ENCODE measurements around the gene TXN. TPM values are rescaled to one million over a fixed set of nuclear protein-coding genes. Genes with fewer than 3 reads are reported as not detected.

The TXN gene
- total RNA-seq, 5 donors from 2014 or later (not counting 1 experiment from before 2014, with no cell fraction given) = 38.3 to 63.4 (median 47.9) TPM

GRCh38 chr9:110278080-110278707, 21.9 kb upstream of the TXN start:
- Mint-ChIP-seq H3K4me1 (no peaks in the 10 kb centered on the region), H3K4me3 (no peak overlapping the region), H3K27me3 (peaks cover 6 to 12% of the 10 kb centered on the region in 2 donors), H3K36me3 (no peaks in the 10 kb centered on the region), H3K27ac (no peak overlapping the region), H3K9me3 (no peaks in the 10 kb centered on the region)
- Histone ChIP-seq H3K27ac (ENCODE audit: low read length) (no peak overlapping the region), H3K9me3 (no peaks in the 10 kb centered on the region), H3K36me3 (ENCODE audit: control insufficient read depth in 2 of 2, extremely low read depth in 1 of 2, insufficient read depth in 1 of 2, low read length in 1 of 2) (no peaks in the 10 kb centered on the region), H3K27me3 (replicated peaks in 1 of 2; ENCODE audit: control insufficient read depth in 2 of 2, extremely low read depth in 1 of 2, insufficient read depth in 2 of 2, low read length in 1 of 2) (peaks cover 0 to 9% of the 10 kb centered on the region in 2 experiments), H3K4me3 (ENCODE audit: control insufficient read depth in 1 of 2, extremely low read depth in 1 of 2, low read length in 1 of 2) (no peak overlapping the region), H3K4me1 (ENCODE audit: control insufficient read depth in 1 of 2, extremely low read depth in 1 of 2, insufficient read depth in 2 of 2, low read length in 2 of 2) (no peaks in the 10 kb centered on the region)
- ChIA-PET POLR2A (no interaction called here), CTCF (no interaction called here)
- no peak for DNase-seq
- no peak for ATAC-seq (replicated peaks in 1 of 4)
- no CpG with 5 or more reads among the region's 3 CpGs for WGBS (ENCODE audit: insufficient coverage)

- Mint-ChIP-seq H3K4me1 (no peaks in the 10 kb centered on the region), H3K36me3 (no peaks in the 10 kb centered on the region), H3K27me3 (peaks cover 4 to 8% of the 10 kb centered on the region in 2 donors), H3K9me3 (no peaks in the 10 kb centered on the region), H3K4me3 (no peak overlapping the region), H3K27ac (no peak overlapping the region)
- peaks cover 0 to 5% of the 10 kb centered on the region in 2 experiments for H3K27me3 ChIP-seq (replicated peaks in 1 of 2; ENCODE audit: control insufficient read depth in 2 of 2, extremely low read depth in 1 of 2, insufficient read depth in 2 of 2, low read length in 1 of 2)
- DNase-seq (no peak), ATAC-seq (replicated peaks in 1 of 4) (no peak)
- H3K4me3 ChIP-seq (ENCODE audit: control insufficient read depth in 1 of 2, extremely low read depth in 1 of 2, low read length in 1 of 2) = no peak overlapping the region
- no peaks in the 10 kb centered on the region for H3K9me3 ChIP-seq
- no peaks in the 10 kb centered on the region for H3K4me1 ChIP-seq (ENCODE audit: control insufficient read depth in 1 of 2, extremely low read depth in 1 of 2, insufficient read depth in 2 of 2, low read length in 2 of 2)
- ChIA-PET POLR2A (no interaction called here), CTCF (no interaction called here)
- WGBS (ENCODE audit: insufficient coverage) = no CpG with 5 or more reads among the region's 3 CpGs
- no peak overlapping the region for H3K27ac ChIP-seq (ENCODE audit: low read length)
- no peaks in the 10 kb centered on the region for H3K36me3 ChIP-seq (ENCODE audit: control insufficient read depth in 2 of 2, extremely low read depth in 1 of 2, insufficient read depth in 1 of 2, low read length in 1 of 2)
Measured at GRCh38 chr9:110276781-110277180, 20.5 kb upstream of the TXN start.

DNA sequence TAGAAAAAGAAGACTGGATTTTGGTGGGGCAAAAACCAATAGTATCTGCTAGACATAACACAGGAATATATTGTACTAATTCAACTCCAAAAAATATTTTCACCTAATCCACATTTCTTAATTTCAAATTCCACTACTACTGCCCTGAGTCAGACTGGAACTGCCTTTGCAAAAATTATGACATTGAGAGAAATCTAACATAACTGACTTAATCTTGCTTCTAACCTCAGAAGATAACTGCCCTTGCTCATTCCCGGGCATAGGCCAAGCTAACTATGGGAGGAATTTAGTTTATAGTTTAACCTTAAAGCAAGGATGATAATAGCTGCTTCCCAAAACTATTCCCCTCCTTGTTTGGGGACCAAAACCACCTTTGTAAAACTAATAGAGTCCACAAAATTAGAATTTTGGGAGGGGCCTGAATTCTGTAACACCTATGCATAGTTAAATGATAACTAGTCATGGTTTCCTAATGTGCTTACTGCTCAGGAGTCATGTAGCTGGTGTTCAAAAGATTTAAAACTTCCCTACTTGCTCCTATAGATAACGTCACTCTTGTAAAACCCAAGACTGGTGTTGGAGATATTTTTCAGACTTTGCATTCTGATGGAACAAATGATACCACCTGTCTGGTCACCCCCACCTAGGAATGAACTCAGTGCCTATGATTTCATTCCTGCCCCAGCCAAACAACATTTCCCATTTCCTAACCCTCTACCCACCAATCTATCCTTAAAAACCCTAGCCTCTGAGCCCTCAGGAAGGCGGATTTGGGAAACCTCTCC, 14.1 kb upstream of the TXN start:
- Mint-ChIP-seq H3K9me3 (no peaks in the 10 kb centered on the region), H3K4me3 (no peak overlapping the region), H3K4me1 (no peaks in the 10 kb centered on the region), H3K36me3 (no peaks in the 10 kb centered on the region), H3K27ac (no peak overlapping the region), H3K27me3 (peaks cover 0 to 5% of the 10 kb centered on the region in 2 donors)
- H3K27me3 ChIP-seq (replicated peaks in 1 of 2; ENCODE audit: control insufficient read depth in 2 of 2, extremely low read depth in 1 of 2, insufficient read depth in 2 of 2, low read length in 1 of 2) = no peaks in the 10 kb centered on the region
- H3K27ac ChIP-seq (ENCODE audit: low read length) = no peak overlapping the region
- H3K36me3 ChIP-seq (ENCODE audit: control insufficient read depth in 2 of 2, extremely low read depth in 1 of 2, insufficient read depth in 1 of 2, low read length in 1 of 2) = no peaks in the 10 kb centered on the region
- no peaks in the 10 kb centered on the region for H3K9me3 ChIP-seq
- no peaks in the 10 kb centered on the region for H3K4me1 ChIP-seq (ENCODE audit: control insufficient read depth in 1 of 2, extremely low read depth in 1 of 2, insufficient read depth in 2 of 2, low read length in 2 of 2)
- WGBS (ENCODE audit: insufficient coverage) = no CpG with 5 or more reads among the region's 3 CpGs
- ATAC-seq (replicated peaks in 1 of 4) = no peak
- no peak for DNase-seq
- POLR2A ChIA-PET = no interaction called here
- no peak overlapping the region for H3K4me3 ChIP-seq (ENCODE audit: control insufficient read depth in 1 of 2, extremely low read depth in 1 of 2, low read length in 1 of 2)
- CTCF ChIA-PET = interaction anchor here (0.6 kb wide), 2 partner anchors 86 to 261 kb away, joined by 5 read pairs; no protein-coding TSS in a partner anchor

DNA sequence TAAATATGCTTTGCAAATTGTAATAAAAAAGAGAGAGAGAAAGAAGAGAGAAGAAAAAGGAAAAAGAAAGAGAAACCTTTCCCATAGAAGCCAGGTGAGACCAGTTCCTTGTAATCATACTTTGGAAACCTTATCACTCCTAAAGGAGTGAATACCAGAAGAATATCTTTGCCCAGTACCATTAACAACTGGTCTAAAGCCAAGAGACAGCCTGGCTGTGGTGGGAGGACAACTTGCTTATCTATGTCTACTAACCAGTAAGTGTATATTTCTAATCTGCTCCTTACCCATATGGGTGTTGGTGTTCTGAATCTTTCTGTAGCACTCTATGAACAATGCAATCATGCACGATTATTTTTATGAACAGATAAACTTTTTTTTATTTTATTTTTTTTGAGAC, 10.5 kb upstream of the TXN start:
- Mint-ChIP-seq H3K4me1 (no peaks in the 10 kb centered on the region), H3K9me3 (no peaks in the 10 kb centered on the region), H3K4me3 (no peak overlapping the region), H3K27ac (no peak overlapping the region), H3K36me3 (no peaks in the 10 kb centered on the region), H3K27me3 (no peaks in the 10 kb centered on the region)
- no peak for DNase-seq
- no peaks in the 10 kb centered on the region for H3K4me1 ChIP-seq (ENCODE audit: control insufficient read depth in 1 of 2, extremely low read depth in 1 of 2, insufficient read depth in 2 of 2, low read length in 2 of 2)
- H3K36me3 ChIP-seq (ENCODE audit: control insufficient read depth in 2 of 2, extremely low read depth in 1 of 2, insufficient read depth in 1 of 2, low read length in 1 of 2) = no peaks in the 10 kb centered on the region
- WGBS (ENCODE audit: insufficient coverage) = no CpG with 5 or more reads among the region's 1 CpG
- ATAC-seq (replicated peaks in 1 of 4) = no peak
- POLR2A ChIA-PET = no interaction called here
- no peak overlapping the region for H3K4me3 ChIP-seq (ENCODE audit: control insufficient read depth in 1 of 2, extremely low read depth in 1 of 2, low read length in 1 of 2)
- CTCF ChIA-PET = no interaction called here
- no peaks in the 10 kb centered on the region for H3K9me3 ChIP-seq
- H3K27ac ChIP-seq (ENCODE audit: low read length) = no peak overlapping the region
- peaks cover 0 to 2% of the 10 kb centered on the region in 2 experiments for H3K27me3 ChIP-seq (replicated peaks in 1 of 2; ENCODE audit: control insufficient read depth in 2 of 2, extremely low read depth in 1 of 2, insufficient read depth in 2 of 2, low read length in 1 of 2)

DNA sequence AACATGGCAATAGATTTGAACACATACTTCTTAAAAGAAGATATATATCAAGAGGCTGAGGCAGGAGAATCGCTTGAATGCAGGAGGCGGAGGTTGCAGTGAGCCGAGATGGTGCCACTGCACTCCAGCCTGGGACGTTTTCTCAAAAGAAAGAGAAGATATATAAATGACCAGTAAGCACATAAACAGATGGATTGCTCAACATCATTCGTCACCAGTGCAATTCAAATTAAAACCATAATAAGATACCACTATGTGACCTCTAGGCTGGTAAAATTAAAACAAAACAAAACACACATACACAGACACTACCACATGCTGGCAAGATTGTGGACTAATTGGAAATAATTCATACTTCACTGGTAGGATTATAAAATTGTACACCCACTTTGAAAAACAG, 5.3 kb upstream of the TXN start:
- ATAC-seq (replicated peaks in 1 of 4) (no peak), DNase-seq (no peak)
- Histone ChIP-seq H3K27me3 (replicated peaks in 1 of 2; ENCODE audit: control insufficient read depth in 2 of 2, extremely low read depth in 1 of 2, insufficient read depth in 2 of 2, low read length in 1 of 2) (peaks cover 0 to 2% of the 10 kb centered on the region in 2 experiments), H3K36me3 (ENCODE audit: control insufficient read depth in 2 of 2, extremely low read depth in 1 of 2, insufficient read depth in 1 of 2, low read length in 1 of 2) (no peaks in the 10 kb centered on the region), H3K4me3 (ENCODE audit: control insufficient read depth in 1 of 2, extremely low read depth in 1 of 2, low read length in 1 of 2) (no peak overlapping the region), H3K4me1 (ENCODE audit: control insufficient read depth in 1 of 2, extremely low read depth in 1 of 2, insufficient read depth in 2 of 2, low read length in 2 of 2) (peaks cover 0 to 11% of the 10 kb centered on the region in 2 experiments), H3K27ac (ENCODE audit: low read length) (no peak overlapping the region), H3K9me3 (no peaks in the 10 kb centered on the region)
- ChIA-PET POLR2A (no interaction called here), CTCF (no interaction called here)
- no peaks in the 10 kb centered on the region for H3K27me3 Mint-ChIP-seq
- no peaks in the 10 kb centered on the region for H3K9me3 Mint-ChIP-seq
- H3K4me3 Mint-ChIP-seq = no peak overlapping the region
- H3K36me3 Mint-ChIP-seq = no peaks in the 10 kb centered on the region
- 92% methylated on average over 4 of the region's 5 CpGs for WGBS (ENCODE audit: insufficient coverage)
- H3K4me1 Mint-ChIP-seq = peaks cover 8 to 9% (median 9%) of the 10 kb centered on the region in 3 donors
- H3K27ac Mint-ChIP-seq = no peak overlapping the region

DNA sequence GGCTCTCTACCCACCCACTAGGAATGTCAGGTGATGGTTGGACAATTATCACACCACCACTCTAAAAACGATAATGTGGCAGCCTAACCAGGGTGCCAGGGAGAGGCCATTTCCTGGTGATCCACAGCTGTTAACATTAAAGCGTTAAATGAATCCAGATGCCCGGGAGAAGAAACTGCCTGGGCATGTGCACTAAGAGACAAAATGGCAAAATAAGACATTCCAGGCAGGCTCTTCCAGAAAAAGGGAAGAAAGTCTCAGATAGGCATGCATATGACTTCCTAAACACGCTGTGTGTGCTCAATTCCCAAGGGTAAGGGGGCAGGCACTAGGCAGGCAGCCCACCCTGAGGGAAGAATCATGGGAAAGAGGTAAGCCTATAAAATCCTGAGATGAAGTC, 4.6 kb upstream of the TXN start:
- Histone ChIP-seq H3K9me3 (no peaks in the 10 kb centered on the region), H3K4me3 (ENCODE audit: control insufficient read depth in 1 of 2, extremely low read depth in 1 of 2, low read length in 1 of 2) (no peak overlapping the region), H3K27me3 (replicated peaks in 1 of 2; ENCODE audit: control insufficient read depth in 2 of 2, extremely low read depth in 1 of 2, insufficient read depth in 2 of 2, low read length in 1 of 2) (peaks cover 0 to 2% of the 10 kb centered on the region in 2 experiments), H3K27ac (ENCODE audit: low read length) (no peak overlapping the region), H3K4me1 (ENCODE audit: control insufficient read depth in 1 of 2, extremely low read depth in 1 of 2, insufficient read depth in 2 of 2, low read length in 2 of 2) (peaks cover 0 to 11% of the 10 kb centered on the region in 2 experiments), H3K36me3 (ENCODE audit: control insufficient read depth in 2 of 2, extremely low read depth in 1 of 2, insufficient read depth in 1 of 2, low read length in 1 of 2) (no peaks in the 10 kb centered on the region)
- ChIA-PET POLR2A (no interaction called here), CTCF (no interaction called here)
- DNase-seq = no peak
- H3K36me3 Mint-ChIP-seq = no peaks in the 10 kb centered on the region
- no peak overlapping the region for H3K27ac Mint-ChIP-seq
- no peak overlapping the region for H3K4me3 Mint-ChIP-seq
- H3K27me3 Mint-ChIP-seq = no peaks in the 10 kb centered on the region
- WGBS (ENCODE audit: insufficient coverage) = 75% methylated on average over 3 of the region's 4 CpGs
- no peaks in the 10 kb centered on the region for H3K9me3 Mint-ChIP-seq
- no peak for ATAC-seq (replicated peaks in 1 of 4)
- H3K4me1 Mint-ChIP-seq = peaks cover 8 to 10% (median 9%) of the 10 kb centered on the region in 3 donors

All from T-cell (primary cell).